DOHH2 (cell line): Measurements from ENCODE around the gene TUFT1.

Experiments used
- H3F3A ChIP-seq: fragments of 200-600 bp; sonication (generic), shearing (Covaris generic); 2 replicates; pipeline ENCODE4 v1.6.0; 2016; ENCODE audit warnings: antibody characterized with exemption, mild to moderate bottlenecking; ENCODE audit not compliant: control insufficient read depth, insufficient read depth
- H3K27ac ChIP-seq: fragments of 200-600 bp; sonication (generic); 2 replicates; pipeline ENCODE4 v1.5.1; 2014; ENCODE audit warnings: low read depth, mild to moderate bottlenecking, low read length, moderate library complexity
- H3K27me3 ChIP-seq: fragments of 200-600 bp; sonication (generic); 2 replicates; pipeline ENCODE4 v1.6.1; 2014; ENCODE audit warnings: mild to moderate bottlenecking, low read length, mixed read lengths; ENCODE audit not compliant: control insufficient read depth
- H3K36me3 ChIP-seq: fragments of 200-600 bp; sonication (generic); 2 replicates; pipeline ENCODE4 v1.6.1; 2014; ENCODE audit warnings: mild to moderate bottlenecking, low read length, moderate library complexity, mixed read lengths; ENCODE audit not compliant: control insufficient read depth
- H3K4me1 ChIP-seq: fragments of 200-600 bp; sonication (generic); 2 replicates; pipeline ENCODE4 v1.6.1; 2014; ENCODE audit warnings: mild to moderate bottlenecking, low read length, mixed read lengths; ENCODE audit not compliant: control insufficient read depth
- H3K4me2 ChIP-seq: fragments of 200-600 bp; sonication (generic); 2 replicates; pipeline ENCODE4 v1.6.0; 2014; ENCODE audit warnings: mild to moderate bottlenecking, low read length, moderate library complexity
- H3K4me3 ChIP-seq: fragments of 200-600 bp; sonication (generic); 2 replicates; pipeline ENCODE4 v1.5.1; 2014; ENCODE audit warnings: mild to moderate bottlenecking, low read length, mixed read lengths
- H3K79me2 ChIP-seq: fragments of 200-600 bp; sonication (generic); 2 replicates; pipeline ENCODE4 v1.6.1; 2014; ENCODE audit warnings: mild to moderate bottlenecking, low read length, mixed read lengths; ENCODE audit not compliant: control insufficient read depth
- H3K9me2 ChIP-seq: fragments of 200-600 bp; sonication (generic); replicated peaks from 2 replicates; pipeline ENCODE4 v1.6.1; 2014; ENCODE audit warnings: mild to moderate bottlenecking, low read length, mixed read lengths; ENCODE audit not compliant: control insufficient read depth
- H3K9me3 ChIP-seq: fragments of 200-600 bp; sonication (generic); 2 replicates; pipeline ENCODE4 v1.6.1; 2014; ENCODE audit warnings: antibody characterized with exemption, low read length, mixed read lengths; ENCODE audit not compliant: control insufficient read depth, insufficient read depth
- H4K20me1 ChIP-seq: fragments of 200-600 bp; sonication (generic); 2 replicates; pipeline ENCODE4 v1.6.0; 2014; ENCODE audit warnings: low read depth, mild to moderate bottlenecking, antibody characterized with exemption, low read length, moderate library complexity; ENCODE audit not compliant: control insufficient read depth, insufficient read depth
- EZH2phosphoT487 ChIP-seq: fragments of 200-600 bp; sonication (generic); IDR thresholded peaks from 2 replicates; pipeline ENCODE4 v1.6.1; 2017; ENCODE audit warnings: borderline replicate concordance, mild to moderate bottlenecking, antibody characterized with exemption, low read length, moderate library complexity, mixed read lengths
- TF ChIP-seq, protein P1 (sequence below): fragments of 200-600 bp; sonication (generic); IDR thresholded peaks from one replicate; pipeline ENCODE4 v1.5.1; 2014; ENCODE audit warnings: antibody characterized with exemption, mild to moderate bottlenecking, low read depth, low read length; ENCODE audit not compliant: poor library complexity, severe bottlenecking

Gene TUFT1

DNA sequence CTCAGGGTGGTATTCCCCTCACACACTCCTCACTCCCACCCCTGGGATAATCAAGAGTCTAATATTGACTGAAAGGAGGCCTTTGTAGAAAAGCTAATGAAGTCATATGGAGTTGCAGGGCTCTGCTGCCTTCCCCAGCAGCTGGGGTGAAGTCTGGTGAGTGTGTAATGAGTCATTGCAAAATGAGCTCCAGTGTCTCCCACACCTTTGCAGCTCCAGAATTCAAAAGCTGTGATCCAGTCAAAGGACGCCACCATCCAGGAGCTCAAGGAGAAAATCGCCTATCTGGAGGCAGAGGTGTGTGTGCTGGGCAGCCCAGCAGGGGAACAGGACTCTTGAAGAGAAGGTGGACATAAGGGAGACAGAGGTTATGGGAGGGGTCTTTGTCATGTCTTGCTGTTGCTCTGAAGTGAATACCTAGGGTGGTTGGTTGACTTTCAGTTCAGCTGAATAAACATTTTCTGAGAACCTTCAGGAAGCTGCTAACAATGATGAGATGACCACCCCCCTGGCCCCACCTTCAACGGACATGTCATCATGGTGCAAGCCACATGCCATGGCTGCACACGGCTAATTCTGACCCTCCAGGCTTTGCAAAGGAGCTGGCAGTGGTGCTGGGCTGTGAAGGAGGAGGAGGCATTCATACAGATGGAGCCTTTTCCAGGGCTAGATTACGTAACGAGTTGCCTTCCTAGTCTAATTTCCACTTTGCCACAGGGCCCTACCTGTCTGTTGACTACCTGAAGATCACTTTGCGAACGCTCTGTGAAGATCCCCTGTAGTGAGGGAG, 39.5 kb downstream of the TUFT1 start:
- H3K27ac ChIP-seq: no peak overlapping the region
- H3K9me2 ChIP-seq: no peaks in the 10 kb centered on the region
- TF ChIP-seq, protein P1, sequence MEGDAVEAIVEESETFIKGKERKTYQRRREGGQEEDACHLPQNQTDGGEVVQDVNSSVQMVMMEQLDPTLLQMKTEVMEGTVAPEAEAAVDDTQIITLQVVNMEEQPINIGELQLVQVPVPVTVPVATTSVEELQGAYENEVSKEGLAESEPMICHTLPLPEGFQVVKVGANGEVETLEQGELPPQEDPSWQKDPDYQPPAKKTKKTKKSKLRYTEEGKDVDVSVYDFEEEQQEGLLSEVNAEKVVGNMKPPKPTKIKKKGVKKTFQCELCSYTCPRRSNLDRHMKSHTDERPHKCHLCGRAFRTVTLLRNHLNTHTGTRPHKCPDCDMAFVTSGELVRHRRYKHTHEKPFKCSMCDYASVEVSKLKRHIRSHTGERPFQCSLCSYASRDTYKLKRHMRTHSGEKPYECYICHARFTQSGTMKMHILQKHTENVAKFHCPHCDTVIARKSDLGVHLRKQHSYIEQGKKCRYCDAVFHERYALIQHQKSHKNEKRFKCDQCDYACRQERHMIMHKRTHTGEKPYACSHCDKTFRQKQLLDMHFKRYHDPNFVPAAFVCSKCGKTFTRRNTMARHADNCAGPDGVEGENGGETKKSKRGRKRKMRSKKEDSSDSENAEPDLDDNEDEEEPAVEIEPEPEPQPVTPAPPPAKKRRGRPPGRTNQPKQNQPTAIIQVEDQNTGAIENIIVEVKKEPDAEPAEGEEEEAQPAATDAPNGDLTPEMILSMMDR: no peak
- no peak for TF ChIP-seq EZH2phosphoT487
- no peaks in the 10 kb centered on the region for H3K36me3 ChIP-seq
- H3F3A ChIP-seq: no peaks in the 10 kb centered on the region
- no peaks in the 10 kb centered on the region for H4K20me1 ChIP-seq
- H3K9me3 ChIP-seq: no peaks in the 10 kb centered on the region
- no peaks in the 10 kb centered on the region for H3K79me2 ChIP-seq
- no peaks in the 10 kb centered on the region for H3K4me1 ChIP-seq
- no peak overlapping the region for H3K4me2 ChIP-seq
- H3K27me3 ChIP-seq: no peaks in the 10 kb centered on the region
- no peak overlapping the region for H3K4me3 ChIP-seq

DNA sequence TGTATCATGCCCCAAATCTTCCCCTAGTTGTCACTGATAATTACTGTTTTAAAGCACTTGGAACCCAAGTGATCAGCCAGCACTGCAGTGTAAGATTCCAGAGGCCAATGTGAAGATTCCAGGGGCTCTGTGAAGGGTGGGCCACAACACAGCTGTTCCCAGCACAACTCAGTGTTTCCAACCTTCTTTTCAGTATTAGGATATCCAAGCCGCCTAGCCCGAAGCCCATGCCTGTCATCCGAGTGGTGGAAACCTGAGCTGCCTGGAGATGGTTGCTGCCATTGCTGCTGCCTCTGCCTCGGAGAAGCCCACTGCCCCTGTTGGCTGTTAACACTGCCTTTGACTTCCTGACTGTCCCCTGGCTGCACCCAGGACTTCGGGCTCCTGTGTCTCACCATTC, 41.3 kb downstream of the TUFT1 start:
- H3K4me3 ChIP-seq: no peak overlapping the region
- H3K36me3 ChIP-seq: no peaks in the 10 kb centered on the region

DNA sequence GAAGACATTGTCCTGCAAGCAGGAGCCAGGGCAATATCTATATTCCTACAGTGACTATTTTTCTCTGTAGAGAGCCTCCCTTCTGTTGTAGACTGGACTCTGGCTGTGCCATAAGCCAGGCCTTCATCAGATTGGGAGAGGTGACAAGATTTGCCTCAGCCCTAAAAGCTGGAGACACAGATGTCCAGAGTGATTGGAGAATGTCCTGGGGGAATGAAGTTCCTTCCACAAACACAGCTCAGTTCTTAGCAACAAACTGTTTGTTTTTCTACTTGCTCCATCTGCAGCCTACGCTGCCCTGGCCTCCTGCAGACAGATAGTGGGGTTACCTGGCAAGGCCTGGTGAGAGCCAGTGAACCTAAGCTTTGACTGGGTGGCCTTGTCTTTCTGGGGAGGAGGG, 41.8 kb downstream of the TUFT1 start:
- Histone ChIP-seq H3K9me2 (no peaks in the 10 kb centered on the region), H4K20me1 (no peaks in the 10 kb centered on the region), H3K27ac (no peak overlapping the region), H3K9me3 (no peaks in the 10 kb centered on the region), H3K4me3 (no peak overlapping the region), H3K4me1 (no peaks in the 10 kb centered on the region), H3K36me3 (no peaks in the 10 kb centered on the region), H3F3A (no peaks in the 10 kb centered on the region), H3K4me2 (no peak overlapping the region), H3K27me3 (no peaks in the 10 kb centered on the region), H3K79me2 (no peaks in the 10 kb centered on the region)
- no peak for TF ChIP-seq EZH2phosphoT487
- TF ChIP-seq, protein P1: no peak

More for the DNA sequence above, 41.3 kb downstream of the TUFT1 start:
- H3K27ac ChIP-seq: no peak overlapping the region
- no peaks in the 10 kb centered on the region for H3K79me2 ChIP-seq
- no peaks in the 10 kb centered on the region for H3K27me3 ChIP-seq
- H3K9me2 ChIP-seq: no peaks in the 10 kb centered on the region
- TF ChIP-seq EZH2phosphoT487: no peak
- TF ChIP-seq, protein P1: no peak
- H3K4me2 ChIP-seq: no peak overlapping the region
- no peaks in the 10 kb centered on the region for H3F3A ChIP-seq
- H3K4me1 ChIP-seq: no peaks in the 10 kb centered on the region
- no peaks in the 10 kb centered on the region for H3K9me3 ChIP-seq
- no peaks in the 10 kb centered on the region for H4K20me1 ChIP-seq
